Measurements from ENCODE around the gene AREL1.

Gene AREL1

DNA sequence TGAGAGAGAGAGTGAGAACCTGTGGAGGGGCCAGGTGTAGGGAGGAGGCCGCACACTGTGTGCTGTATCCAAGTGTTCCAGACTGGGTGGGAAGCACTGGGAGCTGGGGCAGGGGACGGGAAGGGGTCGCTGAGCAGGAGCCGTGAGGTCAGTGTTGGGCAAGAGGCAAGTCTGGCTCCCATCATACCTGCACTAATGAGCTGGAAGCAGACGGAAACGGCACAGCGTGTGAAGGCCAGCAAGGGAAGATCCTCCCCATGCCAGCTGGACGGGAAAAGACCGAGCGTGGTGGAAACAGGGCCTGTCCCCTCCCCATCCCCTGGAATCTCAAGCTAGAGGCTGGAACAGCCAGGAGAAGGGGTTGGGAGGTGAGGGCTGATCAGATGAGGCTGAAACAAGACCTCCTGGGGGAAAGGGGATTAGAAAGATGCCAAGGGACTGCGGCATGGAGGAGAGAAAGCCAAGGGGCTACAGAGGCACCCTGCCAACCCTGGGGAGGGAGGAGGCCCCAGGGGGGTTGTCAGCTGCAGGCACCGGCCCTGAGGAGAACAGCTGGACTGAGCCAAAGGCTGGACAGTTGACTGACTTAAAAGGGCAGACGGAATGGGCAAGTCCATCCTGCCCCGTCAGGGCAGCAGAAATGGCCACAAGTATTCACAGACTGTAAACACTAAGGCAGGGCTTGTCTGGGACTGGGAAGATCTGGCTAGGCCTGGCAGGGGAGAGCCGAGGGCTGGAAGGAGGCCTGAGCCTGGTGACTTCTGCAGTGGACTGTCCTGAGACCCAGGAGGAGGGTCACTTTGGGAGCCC, 81.8 kb downstream of the AREL1 start:
- no peak for DNase-seq

DNA sequence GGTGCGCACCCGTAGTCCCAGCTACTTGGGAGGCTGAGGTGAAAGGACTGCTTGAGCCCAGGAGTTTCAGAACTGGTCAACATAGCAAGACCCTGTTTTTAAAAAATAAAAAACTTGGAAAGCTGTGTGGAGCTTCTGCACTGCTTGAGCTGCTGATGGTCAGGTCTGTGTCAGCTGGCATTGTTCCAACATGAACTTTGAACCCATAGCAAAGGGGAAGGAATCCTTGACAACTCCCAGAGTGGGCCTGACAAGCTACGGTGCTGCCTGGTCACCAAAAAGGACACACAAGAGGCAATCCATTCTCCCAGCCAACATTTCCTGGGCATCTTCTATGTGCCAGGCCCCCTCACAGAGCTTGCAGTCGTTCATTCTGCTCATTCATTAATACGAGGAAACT, 84.5 kb downstream of the AREL1 start:
- DNase-seq = no peak

- DNase-seq = no peak
These were observed 85.8 kb downstream of the AREL1 start for GRCh38 chr14:74627076-74627475.

GRCh38 chr14:74622257-74622656, 90.6 kb downstream of the AREL1 start:
- no peak for DNase-seq

DNA sequence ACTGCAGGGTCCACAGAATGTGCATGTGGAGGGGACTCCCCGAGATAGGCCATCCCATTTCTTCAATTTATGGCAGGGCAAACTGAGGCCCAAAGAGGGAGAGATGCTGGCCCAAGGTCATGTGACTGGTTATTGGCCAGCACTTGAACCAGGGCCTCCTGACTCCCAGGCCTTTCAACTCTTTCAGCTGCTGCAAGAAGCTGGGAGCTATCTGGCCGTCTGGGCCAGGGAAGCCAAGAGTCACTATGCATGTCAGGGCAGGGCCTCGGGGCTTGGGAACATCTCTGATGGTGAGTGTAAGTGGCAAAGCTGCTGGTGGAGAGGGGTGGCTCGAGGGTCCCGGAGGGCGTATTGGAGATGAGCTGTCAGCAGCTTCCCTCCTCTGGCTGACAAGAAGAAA, 91.3 kb downstream of the AREL1 start:
- no peak for DNase-seq

DNA sequence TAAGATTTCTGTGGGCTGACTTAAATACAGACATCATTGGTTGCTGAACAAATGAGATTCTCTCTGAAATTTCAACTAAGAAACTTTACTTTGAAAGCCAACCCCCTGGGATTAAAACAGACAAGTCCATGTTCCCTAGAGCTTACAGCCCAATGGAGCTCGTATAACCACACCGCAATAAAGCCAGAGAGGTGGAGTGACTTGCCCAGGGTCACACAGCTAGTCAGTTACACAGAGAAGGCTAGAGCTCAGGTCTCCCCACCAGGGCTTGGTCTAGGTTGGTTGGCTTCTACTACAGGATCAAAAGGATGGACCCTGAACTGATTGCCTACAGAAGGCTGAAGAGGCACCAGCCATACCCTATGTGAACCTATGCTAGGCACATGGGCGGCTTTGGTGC, 92.0 kb downstream of the AREL1 start:
- DNase-seq = no peak

DNA sequence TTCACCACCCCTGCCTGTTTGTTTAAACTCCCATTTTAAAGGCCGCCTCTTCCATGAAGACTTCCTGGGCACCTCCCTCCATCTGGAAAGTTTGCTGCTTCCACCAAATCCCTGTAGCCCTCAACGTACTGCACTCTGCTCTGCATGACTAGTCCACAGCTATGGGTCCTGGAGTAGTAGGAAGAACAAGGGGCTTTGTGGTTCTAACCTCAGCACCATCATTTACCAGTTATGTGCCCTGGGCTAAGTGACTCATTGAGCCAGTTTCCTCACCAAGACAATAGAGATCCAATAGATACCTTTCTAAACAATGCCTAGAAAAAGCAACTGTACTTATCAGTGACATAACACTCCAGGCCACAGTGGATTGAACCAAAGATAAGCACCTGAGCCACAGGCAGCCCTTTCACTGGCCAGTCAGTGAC, 92.4 kb downstream of the AREL1 start:
- DNase-seq = no peak

DNA sequence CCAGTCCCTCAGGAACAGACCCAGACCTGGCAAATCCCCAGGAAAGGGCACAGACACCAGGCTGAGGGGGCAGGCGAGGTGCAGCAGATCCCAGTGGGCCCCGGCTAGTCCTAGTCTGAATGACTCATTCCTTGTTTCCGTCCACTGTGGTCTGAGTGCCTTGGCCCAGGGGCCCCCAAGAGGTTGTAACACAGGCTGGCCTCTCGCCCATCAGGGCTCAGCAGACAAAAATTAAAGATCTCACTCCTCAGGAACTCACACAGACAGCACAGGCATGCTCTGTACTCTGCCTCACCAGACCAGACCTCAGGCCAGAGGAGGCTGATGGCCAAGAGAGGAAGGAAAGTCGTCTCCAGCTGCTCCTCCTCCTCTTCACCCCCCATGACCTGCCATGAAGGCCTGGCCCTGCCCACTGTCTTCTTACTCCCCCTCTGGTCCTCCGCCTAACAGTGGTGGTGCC, 93.2 kb downstream of the AREL1 start:
- DNase-seq = no peak

DNA sequence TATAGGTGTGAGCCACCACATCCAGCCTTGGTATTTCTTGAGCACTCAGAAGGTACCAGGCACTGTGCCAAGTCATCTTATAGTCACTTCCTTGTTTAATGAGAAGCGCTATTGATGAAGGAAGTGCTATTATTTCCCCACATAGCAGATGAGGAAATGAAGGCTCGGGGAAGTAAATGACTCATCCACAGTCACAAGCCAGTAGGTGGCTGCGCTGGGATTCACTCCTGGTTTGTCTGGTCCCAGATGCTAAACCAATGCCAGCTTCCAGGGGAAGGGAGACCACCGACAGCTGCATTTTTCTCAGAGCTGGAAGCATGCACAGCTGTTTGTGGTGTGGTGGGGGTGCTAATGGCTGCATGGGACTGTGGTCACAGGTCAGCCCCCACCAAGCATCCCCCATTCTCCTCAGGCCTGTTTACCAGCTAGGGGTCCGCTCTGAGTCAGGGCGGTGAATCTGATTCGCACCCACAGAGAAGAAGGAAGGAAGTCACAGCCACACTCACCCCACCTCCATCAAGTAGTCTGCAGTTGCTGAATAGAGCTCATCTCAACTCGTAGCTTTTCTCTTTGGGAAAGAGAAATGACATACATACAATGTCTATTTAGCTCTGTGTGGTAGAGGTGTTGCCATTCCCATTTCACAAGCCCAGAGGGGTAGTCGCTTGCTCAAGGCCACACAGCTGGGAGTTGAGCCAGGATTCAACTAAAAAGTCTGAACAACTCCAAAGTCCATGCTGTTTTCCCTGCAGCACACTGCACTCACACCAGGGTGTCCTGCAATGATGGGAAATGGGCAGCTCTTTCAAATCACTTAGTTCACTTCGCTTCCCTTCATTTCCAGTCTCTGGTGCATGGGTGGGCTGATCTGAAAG, 94.6 kb downstream of the AREL1 start:
- DNase-seq = peak; percentile 87

- DNase-seq = no peak
These were observed 95.7 kb downstream of the AREL1 start for GRCh38 chr14:74616996-74617700.

DNA sequence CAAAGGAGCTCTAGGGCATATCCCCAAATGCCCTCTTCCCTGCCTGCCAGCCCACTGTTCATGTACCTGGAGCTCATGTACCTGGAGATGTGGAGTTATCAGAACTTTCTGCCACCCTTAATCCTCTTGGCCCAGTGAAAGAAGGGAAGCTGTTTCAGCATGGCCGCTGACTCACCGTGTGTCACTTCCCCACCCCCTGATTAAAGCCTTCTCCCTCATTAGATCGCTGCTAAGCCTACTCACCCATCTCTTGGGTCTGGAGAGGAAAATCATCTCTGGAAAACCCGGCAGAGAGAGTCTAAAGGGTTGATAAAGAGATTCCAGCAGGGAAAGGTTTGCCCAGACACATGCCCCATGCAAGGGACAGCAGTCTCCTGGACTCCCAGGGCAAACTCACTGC, 96.4 kb downstream of the AREL1 start:
- DNase-seq = no peak

GRCh38 chr14:74615735-74616134, 97.1 kb downstream of the AREL1 start:
- no peak for DNase-seq

DNA sequence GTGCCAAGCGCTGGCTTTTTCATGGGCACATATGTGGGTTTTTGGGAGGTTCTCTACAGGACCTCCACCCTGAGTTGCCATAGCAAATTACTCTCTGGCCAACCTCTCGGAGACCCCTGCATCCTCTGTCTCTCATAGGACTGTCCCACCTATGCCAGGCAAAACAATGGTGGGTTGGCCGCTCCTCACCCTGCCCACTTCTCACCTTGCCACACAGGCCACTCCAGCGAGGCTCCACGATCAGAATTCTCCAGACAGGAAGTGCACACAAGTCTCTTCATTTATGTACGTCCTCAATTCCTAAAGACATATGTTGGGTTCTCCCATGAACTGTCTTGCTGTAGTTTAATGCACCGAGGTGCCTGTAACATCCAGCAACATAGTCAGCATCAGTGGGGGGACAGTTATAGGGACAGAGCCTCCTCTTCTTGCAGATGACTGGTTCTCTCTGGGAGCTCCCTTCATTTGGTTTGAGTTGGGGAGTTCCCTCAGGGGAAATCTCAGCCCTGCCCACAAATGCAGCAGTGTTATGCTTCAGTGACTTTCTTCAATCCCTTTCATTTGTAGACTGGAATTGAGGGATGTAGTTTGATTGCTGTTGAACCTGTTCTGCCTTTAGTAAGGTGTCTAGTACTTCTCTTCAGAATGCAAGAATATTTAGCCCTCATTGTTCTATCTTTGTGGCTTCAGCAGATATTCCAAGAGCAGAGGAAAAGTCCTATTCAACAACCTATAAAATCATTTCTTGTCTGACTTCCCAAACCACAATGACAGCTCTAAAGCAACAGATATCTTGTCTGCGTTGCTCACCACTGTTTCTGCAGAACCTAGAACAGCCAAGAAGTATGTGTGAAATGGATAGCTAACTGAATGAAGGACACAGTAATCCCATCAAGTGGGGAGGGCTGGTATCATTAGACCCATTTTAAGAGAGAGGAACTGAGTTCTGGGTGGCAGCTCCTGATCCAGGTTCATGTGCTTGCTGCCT, 98.1 kb downstream of the AREL1 start:
- no peak for DNase-seq

- DNase-seq = no peak
These were observed 99.5 kb downstream of the AREL1 start for GRCh38 chr14:74613211-74613914.

GRCh38 chr14:74612350-74613021, 100.4 kb downstream of the AREL1 start:
- DNase-seq = peak; percentile 91

- DNase-seq = no peak
These were observed 101.1 kb downstream of the AREL1 start, which contains the start of gene LTBP2 for GRCh38 chr14:74611650-74612349. LTBP2 (minus strand) TSS chr14:74612237; CDS start chr14:74611944, 293 bp downstream.

Measured in activated CD8-positive, alpha-beta memory T cell treated with anti-CD3 and anti-CD28 coated beads for 24 hours (primary cell).